IMR-90 (cell line): ENCODE results near the gene GADD45GIP1.
"Not testable (repeated sequence)": the region's sequence is repeated elsewhere in the genome, so short reads cannot be mapped to it uniquely, and the experiment has no call there.

Experiments
- CTCF ChIP-seq: conservative IDR thresholded peaks from 2 replicates; pipeline ENCODE4 v1.5.1; 2012; ENCODE audit warnings: mild to moderate bottlenecking, low read depth, low read length, improper control_type of control experiment
- MAFK ChIP-seq: IDR thresholded peaks from 2 replicates; pipeline ENCODE4 v1.6.1; 2012; ENCODE audit warnings: low read depth, low read length, improper control_type of control experiment
- POLR2A ChIP-seq: IDR thresholded peaks from 2 replicates; pipeline ENCODE4 v1.6.1; 2012; ENCODE audit warnings: mild to moderate bottlenecking, low read depth, low read length

GRCh38 chr19:12955575-12955974, 1.4 kb downstream of the GADD45GIP1 start:
- TF ChIP-seq CTCF, POLR2A, MAFK: not testable (repeated sequence)
